Liver (tissue), 9 donors: ENCODE results near the gene SMG5. TPM values are rescaled to one million over a fixed set of nuclear protein-coding genes. Genes with fewer than 3 reads are reported as not detected.

Experiments
- DNase-seq: peaks from one replicate; pipeline ENCODE4 v3.0.0-alpha.2; 2017; ENCODE audit warnings: low spot score
- H3K27ac ChIP-seq, 2 donors: one replicate each; pipeline ENCODE4 v1.7.0; 2013; ENCODE audit warnings: inconsistent platforms in 2 of 2, low read length in 2 of 2, control low read depth in 1 of 2, low read depth in 1 of 2, mild to moderate bottlenecking in 1 of 2
- H3K27me3 ChIP-seq, 4 donors: one replicate each; pipeline versions ENCODE4 v1.6.1 to v1.7.0; 2013; ENCODE audit warnings: low read length in 3 of 4, inconsistent platforms in 1 of 4, mild to moderate bottlenecking in 1 of 4, moderate library complexity in 1 of 4; ENCODE audit not compliant: control insufficient read depth in 4 of 4, insufficient read depth in 4 of 4
- H3K36me3 ChIP-seq, 4 donors: one replicate each; pipeline versions ENCODE4 v1.6.1 to v1.7.0; 2013; ENCODE audit warnings: low read length in 3 of 4, mild to moderate bottlenecking in 3 of 4, low read depth in 1 of 4, moderate library complexity in 1 of 4; ENCODE audit not compliant: control insufficient read depth in 4 of 4, insufficient read depth in 3 of 4
- H3K4me1 ChIP-seq, 4 donors: one replicate each; pipeline versions ENCODE4 v1.6.1 to v1.7.0; 2013; ENCODE audit warnings: low read length in 3 of 4, mild to moderate bottlenecking in 3 of 4, moderate library complexity in 1 of 4; ENCODE audit not compliant: control insufficient read depth in 4 of 4, insufficient read depth in 4 of 4
- H3K4me3 ChIP-seq, 3 donors: one replicate each; pipeline versions ENCODE4 v1.6.1 to v1.7.0; 2013; ENCODE audit warnings: low read length in 3 of 3, control low read depth in 1 of 3, low read depth in 1 of 3, mild to moderate bottlenecking in 1 of 3
- H3K9ac ChIP-seq, 2 donors: one replicate each; pipeline ENCODE4 v1.7.0; 2013; ENCODE audit warnings: low read length in 2 of 2, mild to moderate bottlenecking in 2 of 2, moderate library complexity in 2 of 2, control low read depth in 1 of 2, low read depth in 1 of 2
- H3K9me3 ChIP-seq, 4 donors: one replicate each; pipeline versions ENCODE4 v1.6.1 to v1.7.0; 2013; ENCODE audit warnings: low read length in 3 of 4; ENCODE audit not compliant: control insufficient read depth in 4 of 4
- CTCF ChIP-seq: fragments of 150-350 bp; IDR thresholded peaks from 2 replicates; pipeline ENCODE4 v1.5.1; 2017; ENCODE audit warnings: improper control_type of control experiment, low read depth, low read length; ENCODE audit not compliant: missing input control
- FOXA1 ChIP-seq: IDR thresholded peaks from 2 replicates; pipeline ENCODE4 v1.6.1; 2016; ENCODE audit warnings: antibody characterized with exemption
- FOXA2 ChIP-seq: IDR thresholded peaks from 2 replicates; pipeline ENCODE4 v1.6.1; 2016; ENCODE audit warnings: antibody characterized with exemption
- GABPA ChIP-seq, 2 donors: IDR thresholded peaks in 1 of 2; conservative IDR thresholded peaks in 1 of 2; 2 replicates each; pipeline ENCODE4 v1.6.1; 2016; ENCODE audit warnings: antibody characterized with exemption in 2 of 2, mild to moderate bottlenecking in 1 of 2, moderate library complexity in 1 of 2
- HNF4A ChIP-seq, 2 donors: conservative IDR thresholded peaks; 2 replicates each; pipeline ENCODE4 v1.6.1; 2016; ENCODE audit warnings: antibody characterized with exemption in 2 of 2, mild to moderate bottlenecking in 2 of 2
- HNF4G ChIP-seq: IDR thresholded peaks from 2 replicates; pipeline ENCODE4 v1.6.1; 2016; ENCODE audit warnings: antibody characterized with exemption
- MAX ChIP-seq: IDR thresholded peaks from 2 replicates; pipeline ENCODE4 v1.6.1; 2016; ENCODE audit warnings: antibody characterized with exemption
- RAD21 ChIP-seq, 2 donors: IDR thresholded peaks; 2 replicates each; pipeline ENCODE4 v1.6.1; 2016; ENCODE audit warnings: antibody characterized with exemption in 2 of 2, mild to moderate bottlenecking in 2 of 2
- REST ChIP-seq: IDR thresholded peaks from 2 replicates; pipeline ENCODE4 v1.6.1; 2016; ENCODE audit warnings: antibody characterized with exemption, mild to moderate bottlenecking
- RXRA ChIP-seq, 2 donors: IDR thresholded peaks; 2 replicates each; pipeline ENCODE4 v1.6.1; 2017 to 2018; ENCODE audit warnings: antibody characterized with exemption in 2 of 2, mild to moderate bottlenecking in 1 of 2
- SP1 ChIP-seq: IDR thresholded peaks from 2 replicates; pipeline ENCODE4 v1.6.1; 2018; ENCODE audit warnings: antibody characterized with exemption, mild to moderate bottlenecking
- TAF1 ChIP-seq: conservative IDR thresholded peaks from 2 replicates; pipeline ENCODE4 v1.6.1; 2016; ENCODE audit warnings: antibody characterized with exemption, mild to moderate bottlenecking
- YY1 ChIP-seq: IDR thresholded peaks from 2 replicates; pipeline ENCODE4 v1.6.1; 2016; ENCODE audit warnings: antibody characterized with exemption, mild to moderate bottlenecking
- ZBTB33 ChIP-seq: IDR thresholded peaks from 2 replicates; pipeline ENCODE4 v1.6.1; 2016; ENCODE audit warnings: antibody characterized with exemption
- WGBS: extraction: QIAGEN DNeasy Blood & Tissue Kit; methylation state at CpG from one replicate; pipeline ENCODE4 v1.1.7; 2013; 5-methylcytosine and 5-hydroxymethylcytosine counted together
- polyA plus RNA-seq, 2 donors: library from polyadenylated mRNA; stranded (reverse) in 1 of 2; unstranded in 1 of 2; fragments of 200-250 nt in 1 of 2; fragments of >200 nt in 1 of 2; fragmentation: Nextera tagmentation in 1 of 2; extraction: Ambion mirVana in 1 of 2; gene quantifications; one replicate each; pipeline versions ENCODE4 v1.2.1 to v1.2.3, GENCODE V29; 2013 to 2015
- total RNA-seq, 2 donors: library from RNA; depleted of rRNA; stranded (reverse); fragments of >200 nt; gene quantifications; one replicate each; pipeline ENCODE4 v1.2.3, GENCODE V29; 2014
- donor health status: healthy.
- donor health status: healthy.
- donor health status: healthy.
- donor health status: healthy.
- donor health status: healthy.

The SMG5 gene
- total and polyA plus RNA-seq, 4 donors: 22.9 to 59.1 (median 35.7) TPM

GRCh38 chr1:156228501-156228900 is 54.1 kb downstream of the SMG5 start:
- DNase-seq: no peak
- H3K9ac ChIP-seq: no peak overlapping the region
- 90% methylated on average over 7 of the region's 7 CpGs for WGBS
- no peaks in the 10 kb centered on the region for H3K9me3 ChIP-seq
- H3K27ac ChIP-seq: no peak overlapping the region
- H3K27me3 ChIP-seq: no peaks in the 10 kb centered on the region
- peaks cover 0 to 5% (median 2%) of the 10 kb centered on the region in 4 donors for H3K4me1 ChIP-seq
- no peak overlapping the region for H3K4me3 ChIP-seq
- peaks cover 0 to 21% (median 12%) of the 10 kb centered on the region in 4 donors for H3K36me3 ChIP-seq
- no peak for TF ChIP-seq HNF4G
- no peak for TF ChIP-seq GABPA (IDR thresholded peaks at IDR 0.05 in 1 of 2, conservative IDR thresholded peaks at IDR 0.05 in 1 of 2)
- TF ChIP-seq MAX: no peak
- TF ChIP-seq FOXA1: no peak
- TF ChIP-seq SP1: no peak
- TF ChIP-seq TAF1: no peak
- no peak for TF ChIP-seq HNF4A (conservative IDR thresholded peaks at IDR 0.05)
- no peak for TF ChIP-seq RXRA (IDR thresholded peaks at IDR 0.05)
- TF ChIP-seq YY1: no peak
- no peak for TF ChIP-seq ZBTB33
- no peak for TF ChIP-seq REST

- H3K9me3 ChIP-seq: no peaks in the 10 kb centered on the region
- peaks cover 0 to 10% (median 2%) of the 10 kb centered on the region in 4 donors for H3K4me1 ChIP-seq
- no peak overlapping the region for H3K27ac ChIP-seq
- peaks cover 0 to 31% (median 18%) of the 10 kb centered on the region in 4 donors for H3K36me3 ChIP-seq
- no peak overlapping the region for H3K9ac ChIP-seq
- DNase-seq: no peak
- no peaks in the 10 kb centered on the region for H3K27me3 ChIP-seq
- no peak for TF ChIP-seq CTCF
- TF ChIP-seq SP1: no peak
- TF ChIP-seq ZBTB33: no peak
- no peak for TF ChIP-seq RAD21 (IDR thresholded peaks at IDR 0.05)
- TF ChIP-seq MAX: no peak
- no peak for TF ChIP-seq FOXA2
- no peak for TF ChIP-seq HNF4A (conservative IDR thresholded peaks at IDR 0.05)
- no peak for TF ChIP-seq FOXA1
- TF ChIP-seq GABPA (IDR thresholded peaks at IDR 0.05 in 1 of 2, conservative IDR thresholded peaks at IDR 0.05 in 1 of 2): no peak
- no peak overlapping the region for H3K4me3 ChIP-seq
- 88% methylated on average over 4 of the region's 4 CpGs for WGBS
Measured at GRCh38 chr1:156226782-156227181, 55.8 kb downstream of the SMG5 start.
